Breast epithelium (tissue), 3 donors: ENCODE measurements around the gene FAXDC2.

Source experiments
- POLR2A ChIP-seq: fragments of 450-650 bp; IDR thresholded peaks from one replicate; pipeline ENCODE4 v1.6.1; 2016; ENCODE audit warnings: antibody characterized with exemption, mild to moderate bottlenecking, moderate library complexity
- POLR2AphosphoS5 ChIP-seq, 3 donors: sonication (generic); formaldehyde crosslinking; IDR thresholded peaks; one replicate each; pipeline ENCODE4 v1.6.1; 2017; ENCODE audit warnings: antibody characterized with exemption in 3 of 3
- TF ChIP-seq, protein P1 (sequence below), 3 donors: fragments of 450-650 bp; IDR thresholded peaks; one replicate each; pipeline ENCODE4 v1.5.1; 2016 to 2017; ENCODE audit warnings: antibody characterized with exemption in 3 of 3, mild to moderate bottlenecking in 3 of 3, moderate library complexity in 3 of 3

DNA sequence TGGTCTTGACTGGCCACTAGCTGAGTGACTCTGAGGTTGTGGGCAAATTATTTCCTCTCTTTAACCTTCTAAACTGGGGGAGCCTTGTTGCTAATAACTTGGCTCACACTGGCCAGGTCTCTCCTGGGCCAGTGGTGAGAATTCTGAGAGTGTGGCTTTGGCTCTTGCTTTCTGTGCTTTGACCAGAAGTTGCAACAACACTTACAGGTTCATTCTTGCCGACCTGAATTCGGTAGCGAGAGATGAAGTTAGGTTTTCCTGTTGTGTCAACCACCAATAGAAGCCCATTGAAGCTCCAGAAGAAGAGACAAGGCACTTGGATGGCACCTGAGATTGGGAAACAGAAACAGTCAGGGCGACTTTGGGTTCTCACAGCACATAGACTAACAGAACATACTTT, 19.8 kb downstream of the FAXDC2 start:
- TF ChIP-seq, protein P1, sequence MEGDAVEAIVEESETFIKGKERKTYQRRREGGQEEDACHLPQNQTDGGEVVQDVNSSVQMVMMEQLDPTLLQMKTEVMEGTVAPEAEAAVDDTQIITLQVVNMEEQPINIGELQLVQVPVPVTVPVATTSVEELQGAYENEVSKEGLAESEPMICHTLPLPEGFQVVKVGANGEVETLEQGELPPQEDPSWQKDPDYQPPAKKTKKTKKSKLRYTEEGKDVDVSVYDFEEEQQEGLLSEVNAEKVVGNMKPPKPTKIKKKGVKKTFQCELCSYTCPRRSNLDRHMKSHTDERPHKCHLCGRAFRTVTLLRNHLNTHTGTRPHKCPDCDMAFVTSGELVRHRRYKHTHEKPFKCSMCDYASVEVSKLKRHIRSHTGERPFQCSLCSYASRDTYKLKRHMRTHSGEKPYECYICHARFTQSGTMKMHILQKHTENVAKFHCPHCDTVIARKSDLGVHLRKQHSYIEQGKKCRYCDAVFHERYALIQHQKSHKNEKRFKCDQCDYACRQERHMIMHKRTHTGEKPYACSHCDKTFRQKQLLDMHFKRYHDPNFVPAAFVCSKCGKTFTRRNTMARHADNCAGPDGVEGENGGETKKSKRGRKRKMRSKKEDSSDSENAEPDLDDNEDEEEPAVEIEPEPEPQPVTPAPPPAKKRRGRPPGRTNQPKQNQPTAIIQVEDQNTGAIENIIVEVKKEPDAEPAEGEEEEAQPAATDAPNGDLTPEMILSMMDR (IDR thresholded peaks at IDR 0.05) = no peak
- TF ChIP-seq POLR2AphosphoS5 (IDR thresholded peaks at IDR 0.05) (no peak), POLR2A (no peak)
